Gastroesophageal sphincter (tissue), 3 donors: ENCODE measurements around the gene RIPOR3.

Experiments
- EP300 ChIP-seq: sonication (generic); formaldehyde crosslinking; IDR thresholded peaks from one replicate; pipeline ENCODE4 v1.6.1; 2017; ENCODE audit warnings: antibody characterized with exemption, mild to moderate bottlenecking
- POLR2A ChIP-seq, 2 donors: fragments of 450-650 bp; IDR thresholded peaks; one replicate each; pipeline ENCODE4 v1.6.1; 2017; ENCODE audit warnings: antibody characterized with exemption in 2 of 2, mild to moderate bottlenecking in 2 of 2, moderate library complexity in 1 of 2
- TF ChIP-seq, protein P1 (sequence below), 4 experiments: fragments of 200-600 bp in 2 of 4; fragments of 450-650 bp in 2 of 4; sonication (generic) in 1 of 4; IDR thresholded peaks; one replicate each; pipeline ENCODE4 v1.5.1; 2017 to 2019; ENCODE audit warnings: antibody characterized with exemption in 4 of 4, mild to moderate bottlenecking in 2 of 4, moderate library complexity in 2 of 4

DNA sequence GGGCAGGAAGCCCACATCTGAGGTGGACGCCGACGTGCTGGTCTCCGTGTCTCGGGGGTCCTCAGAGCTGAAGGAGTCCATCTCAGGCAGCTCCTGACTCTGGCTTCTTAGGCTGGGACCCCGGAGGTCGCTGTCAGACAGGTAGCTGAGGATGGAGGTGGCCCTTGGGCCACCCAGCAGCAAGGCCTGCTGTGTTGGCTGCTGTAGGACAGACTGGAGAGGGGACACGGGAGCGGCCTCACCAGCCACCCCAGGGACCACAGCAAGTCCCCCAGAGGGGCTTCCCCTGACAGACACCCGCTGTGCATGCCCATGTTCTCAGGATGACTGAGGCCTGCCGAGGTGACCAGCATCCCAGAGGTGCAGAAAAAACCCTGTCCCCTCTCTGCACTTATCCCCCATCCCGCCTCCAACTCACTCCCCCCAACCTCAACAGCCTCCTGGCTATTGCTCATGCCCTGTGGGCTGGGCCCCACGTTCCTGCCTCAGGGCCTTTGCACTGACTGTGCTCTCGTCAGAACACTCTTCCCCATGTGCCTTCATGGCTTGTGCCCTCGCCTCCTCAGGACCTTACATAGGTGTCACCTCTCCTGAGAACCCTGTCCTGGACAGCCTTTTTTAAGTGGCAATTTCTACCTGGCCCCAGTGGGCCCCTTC, 88.8 kb downstream of the RIPOR3 start:
- TF ChIP-seq POLR2A (IDR thresholded peaks at IDR 0.05) (no peak), EP300 (no peak)
- TF ChIP-seq, protein P1, sequence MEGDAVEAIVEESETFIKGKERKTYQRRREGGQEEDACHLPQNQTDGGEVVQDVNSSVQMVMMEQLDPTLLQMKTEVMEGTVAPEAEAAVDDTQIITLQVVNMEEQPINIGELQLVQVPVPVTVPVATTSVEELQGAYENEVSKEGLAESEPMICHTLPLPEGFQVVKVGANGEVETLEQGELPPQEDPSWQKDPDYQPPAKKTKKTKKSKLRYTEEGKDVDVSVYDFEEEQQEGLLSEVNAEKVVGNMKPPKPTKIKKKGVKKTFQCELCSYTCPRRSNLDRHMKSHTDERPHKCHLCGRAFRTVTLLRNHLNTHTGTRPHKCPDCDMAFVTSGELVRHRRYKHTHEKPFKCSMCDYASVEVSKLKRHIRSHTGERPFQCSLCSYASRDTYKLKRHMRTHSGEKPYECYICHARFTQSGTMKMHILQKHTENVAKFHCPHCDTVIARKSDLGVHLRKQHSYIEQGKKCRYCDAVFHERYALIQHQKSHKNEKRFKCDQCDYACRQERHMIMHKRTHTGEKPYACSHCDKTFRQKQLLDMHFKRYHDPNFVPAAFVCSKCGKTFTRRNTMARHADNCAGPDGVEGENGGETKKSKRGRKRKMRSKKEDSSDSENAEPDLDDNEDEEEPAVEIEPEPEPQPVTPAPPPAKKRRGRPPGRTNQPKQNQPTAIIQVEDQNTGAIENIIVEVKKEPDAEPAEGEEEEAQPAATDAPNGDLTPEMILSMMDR (IDR thresholded peaks at IDR 0.05), result no peak
